Astrocyte (in vitro differentiated cells and primary cell): ENCODE results near the gene SPR. TPM values are rescaled to one million over a fixed set of nuclear protein-coding genes. Genes with fewer than 3 reads are reported as not detected.

Experiments used
- DNase-seq: peaks from one replicate; pipeline ENCODE4 v3.0.0-alpha.2; 2010; ENCODE audit warnings: low read depth
- FAIRE-seq: peaks from 2 replicates; lab custom pipeline; 2011; peaks lifted over from hg19 to GRCh38; lab: Jason Lieb, UNC
- H2AFZ ChIP-seq: 2 replicates; pipeline ENCODE4 v1.6.0; 2012; ENCODE audit warnings: low read depth, low read length, inconsistent platforms
- H3K27ac ChIP-seq: 2 replicates; pipeline ENCODE4 v1.5.1; 2011; ENCODE audit warnings: low read depth, low read length, inconsistent platforms
- H3K27me3 ChIP-seq: 2 replicates; pipeline ENCODE4 v1.6.0; 2011; ENCODE audit warnings: low read length, inconsistent platforms; ENCODE audit not compliant: insufficient read depth
- H3K36me3 ChIP-seq: 2 replicates; pipeline ENCODE4 v1.5.1; 2011; ENCODE audit warnings: low read length, inconsistent platforms; ENCODE audit not compliant: insufficient read depth
- H3K4me1 ChIP-seq: 2 replicates; pipeline ENCODE4 v1.5.1; 2011; ENCODE audit warnings: low read length, inconsistent platforms; ENCODE audit not compliant: insufficient read depth
- H3K4me2 ChIP-seq: 2 replicates; pipeline ENCODE4 v1.6.0; 2012; ENCODE audit warnings: low read length, inconsistent platforms
- H3K4me3 ChIP-seq: 2 replicates; pipeline ENCODE4 v1.5.1; 2011; ENCODE audit warnings: low read depth, mild to moderate bottlenecking, low read length, inconsistent platforms; ENCODE audit not compliant: insufficient read depth
- H3K79me2 ChIP-seq: 2 replicates; pipeline ENCODE4 v1.6.0; 2012; ENCODE audit warnings: mild to moderate bottlenecking, low read length, inconsistent platforms; ENCODE audit not compliant: insufficient read depth
- H3K9ac ChIP-seq: 2 replicates; pipeline ENCODE4 v1.6.0; 2012; ENCODE audit warnings: mild to moderate bottlenecking, low read length, inconsistent platforms
- H3K9me3 ChIP-seq: 2 replicates; pipeline ENCODE4 v1.5.1; 2012; ENCODE audit warnings: low read depth, mild to moderate bottlenecking, low read length, inconsistent platforms; ENCODE audit not compliant: insufficient read depth
- H4K20me1 ChIP-seq: 2 replicates; pipeline ENCODE4 v1.6.0; 2012; ENCODE audit warnings: low read length, inconsistent platforms; ENCODE audit not compliant: insufficient read depth
- H3K27ac Mint-ChIP-seq: one replicate; pipeline ENCODE4 v1.8.0; 2021; ENCODE audit warnings: mild to moderate bottlenecking, mixed read lengths; ENCODE audit not compliant: unreplicated experiment
- H3K27me3 Mint-ChIP-seq: one replicate; pipeline ENCODE4 v1.8.0; 2021; ENCODE audit warnings: low read depth, mixed read lengths; ENCODE audit not compliant: unreplicated experiment
- H3K36me3 Mint-ChIP-seq: one replicate; pipeline ENCODE4 v1.8.0; 2021; ENCODE audit warnings: low read depth, mixed read lengths; ENCODE audit not compliant: unreplicated experiment
- H3K4me1 Mint-ChIP-seq: one replicate; pipeline ENCODE4 v1.8.0; 2021; ENCODE audit warnings: low read depth, mixed read lengths; ENCODE audit not compliant: unreplicated experiment
- H3K4me3 Mint-ChIP-seq: one replicate; pipeline ENCODE4 v1.8.0; 2021; ENCODE audit warnings: mild to moderate bottlenecking, moderate library complexity, mixed read lengths; ENCODE audit not compliant: unreplicated experiment
- H3K9me3 Mint-ChIP-seq: one replicate; pipeline ENCODE4 v1.8.0; 2021; ENCODE audit warnings: mild to moderate bottlenecking, mixed read lengths; ENCODE audit not compliant: unreplicated experiment
- EZH2 ChIP-seq: IDR thresholded peaks from 2 replicates; pipeline ENCODE4 v1.6.1; 2012; ENCODE audit warnings: mild to moderate bottlenecking, low read length, inconsistent platforms; ENCODE audit not compliant: insufficient read depth
- total RNA-seq: library from RNA; stranded (reverse); gene quantifications from 2 replicates; pipeline ENCODE4 v1.2.1, GENCODE V29; 2021
- TF ChIP-seq, protein P1 (sequence below): IDR thresholded peaks from 2 replicates; pipeline ENCODE4 v1.5.1; 2011; ENCODE audit warnings: low read depth, mild to moderate bottlenecking, inconsistent platforms, low read length, moderate library complexity; ENCODE audit not compliant: insufficient read depth

Gene SPR
- total RNA-seq, 1 donor from 2014 or later = 23.6 TPM

DNA sequence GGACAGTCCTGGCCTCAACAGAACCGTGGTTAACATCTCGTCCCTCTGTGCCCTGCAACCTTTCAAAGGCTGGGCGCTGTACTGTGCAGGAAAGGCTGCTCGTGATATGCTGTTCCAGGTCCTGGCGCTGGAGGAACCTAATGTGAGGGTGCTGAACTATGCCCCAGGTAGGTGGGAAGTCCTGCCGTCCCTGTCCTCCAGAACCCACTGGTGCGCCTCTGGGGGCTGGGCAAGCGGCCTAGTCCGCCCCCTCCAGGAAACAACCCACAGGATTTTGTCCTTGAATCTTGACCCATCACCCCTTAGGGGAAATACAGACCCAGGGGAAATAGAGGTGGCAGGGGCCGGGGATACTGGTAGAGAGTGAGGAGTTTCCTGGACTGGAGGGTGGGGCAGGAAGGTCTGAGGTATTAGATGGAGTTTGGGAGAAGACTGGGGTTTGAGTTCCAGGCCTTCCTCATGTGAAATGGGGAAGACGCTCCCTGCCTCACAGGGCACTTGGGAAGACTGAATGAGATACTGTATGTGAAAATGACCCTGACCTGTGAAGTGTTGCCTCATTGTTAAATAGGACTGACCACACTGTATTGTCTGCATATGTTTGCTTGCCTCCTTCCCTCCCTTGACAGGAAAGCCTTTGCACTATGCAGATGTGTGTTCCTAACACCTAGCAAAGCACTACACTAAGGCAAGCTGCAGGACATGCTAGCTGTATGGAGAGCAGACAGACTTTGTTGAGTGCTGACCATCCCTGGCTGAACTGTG is 1.4 kb downstream of the SPR start:
- Histone ChIP-seq H3K27me3 (peaks cover 7% of the 10 kb centered on the region), H3K4me2 (peak overlapping the region; percentile 99), H3K4me3 (no peak overlapping the region), H3K79me2 (no peaks in the 10 kb centered on the region), H3K9me3 (no peaks in the 10 kb centered on the region), H3K9ac (no peak overlapping the region), H4K20me1 (peaks cover 15% of the 10 kb centered on the region), H3K4me1 (peaks cover 6% of the 10 kb centered on the region), H3K27ac (no peak overlapping the region), H2AFZ (no peak overlapping the region), H3K36me3 (no peaks in the 10 kb centered on the region)
- DNase-seq = no peak
- Mint-ChIP-seq H3K27me3 (peaks cover 17% of the 10 kb centered on the region), H3K9me3 (no peaks in the 10 kb centered on the region), H3K36me3 (peaks cover 19% of the 10 kb centered on the region), H3K4me3 (peak overlapping the region; percentile 81), H3K4me1 (peaks cover 3% of the 10 kb centered on the region), H3K27ac (no peak overlapping the region)
- TF ChIP-seq, protein P1, sequence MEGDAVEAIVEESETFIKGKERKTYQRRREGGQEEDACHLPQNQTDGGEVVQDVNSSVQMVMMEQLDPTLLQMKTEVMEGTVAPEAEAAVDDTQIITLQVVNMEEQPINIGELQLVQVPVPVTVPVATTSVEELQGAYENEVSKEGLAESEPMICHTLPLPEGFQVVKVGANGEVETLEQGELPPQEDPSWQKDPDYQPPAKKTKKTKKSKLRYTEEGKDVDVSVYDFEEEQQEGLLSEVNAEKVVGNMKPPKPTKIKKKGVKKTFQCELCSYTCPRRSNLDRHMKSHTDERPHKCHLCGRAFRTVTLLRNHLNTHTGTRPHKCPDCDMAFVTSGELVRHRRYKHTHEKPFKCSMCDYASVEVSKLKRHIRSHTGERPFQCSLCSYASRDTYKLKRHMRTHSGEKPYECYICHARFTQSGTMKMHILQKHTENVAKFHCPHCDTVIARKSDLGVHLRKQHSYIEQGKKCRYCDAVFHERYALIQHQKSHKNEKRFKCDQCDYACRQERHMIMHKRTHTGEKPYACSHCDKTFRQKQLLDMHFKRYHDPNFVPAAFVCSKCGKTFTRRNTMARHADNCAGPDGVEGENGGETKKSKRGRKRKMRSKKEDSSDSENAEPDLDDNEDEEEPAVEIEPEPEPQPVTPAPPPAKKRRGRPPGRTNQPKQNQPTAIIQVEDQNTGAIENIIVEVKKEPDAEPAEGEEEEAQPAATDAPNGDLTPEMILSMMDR = no peak
- TF ChIP-seq EZH2 = no peak
- no peak for FAIRE-seq

DNA sequence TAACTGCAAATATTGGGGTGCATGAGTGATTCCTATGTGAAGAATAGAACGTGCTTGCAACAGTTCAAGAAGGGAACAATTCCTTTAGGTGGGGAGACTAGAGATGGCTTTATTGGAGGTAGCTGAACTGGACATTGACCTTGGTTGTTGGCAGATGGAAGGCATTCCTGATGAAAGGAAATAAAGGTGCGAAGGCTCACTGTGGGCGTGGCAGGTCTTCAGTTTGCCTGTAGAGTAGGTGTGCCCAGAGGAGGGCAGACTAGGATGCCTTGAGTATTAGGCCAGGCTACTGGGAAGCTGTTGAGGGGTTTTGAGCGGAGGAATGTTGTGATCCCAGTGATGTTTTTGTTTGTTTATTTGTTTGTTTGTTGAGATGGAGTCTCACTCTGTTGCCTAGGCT is 2.8 kb downstream of the SPR start:
- no peak for DNase-seq
- no peak overlapping the region for H2AFZ ChIP-seq
- TF ChIP-seq, protein P1 = no peak
- no peak for TF ChIP-seq EZH2
- H3K4me1 Mint-ChIP-seq = peaks cover 3% of the 10 kb centered on the region
- FAIRE-seq = no peak
- no peak overlapping the region for H3K9ac ChIP-seq
- H3K27me3 ChIP-seq = peaks cover 8% of the 10 kb centered on the region
- H3K27me3 Mint-ChIP-seq = peaks cover 24% of the 10 kb centered on the region
- peaks cover 6% of the 10 kb centered on the region for H3K4me1 ChIP-seq
- H3K36me3 ChIP-seq = no peaks in the 10 kb centered on the region
- H3K27ac ChIP-seq = no peak overlapping the region
- no peak overlapping the region for H3K4me2 ChIP-seq
- no peaks in the 10 kb centered on the region for H3K79me2 ChIP-seq
- no peak overlapping the region for H3K27ac Mint-ChIP-seq
- H3K36me3 Mint-ChIP-seq = peaks cover 19% of the 10 kb centered on the region
- H3K4me3 Mint-ChIP-seq = no peak overlapping the region
- H3K4me3 ChIP-seq = no peak overlapping the region
- no peaks in the 10 kb centered on the region for H3K9me3 ChIP-seq
- H3K9me3 Mint-ChIP-seq = no peaks in the 10 kb centered on the region
- H4K20me1 ChIP-seq = peaks cover 15% of the 10 kb centered on the region
